Lower leg skin (tissue), 4 donors: ENCODE data around the gene RAPH1. TPM values are rescaled to one million over a fixed set of nuclear protein-coding genes. Genes with fewer than 3 reads are reported as not detected.

Source experiments
- DNase-seq, 2 donors: peaks; one replicate each; pipeline ENCODE4 v3.0.0-alpha.2; 2019; ENCODE audit warnings: low spot score in 2 of 2
- H3K4me3 ChIP-seq: fragments of 200-600 bp; sonication (generic); 2 replicates; pipeline ENCODE4 v1.5.1; 2017; ENCODE audit warnings: mild to moderate bottlenecking, low read depth; ENCODE audit not compliant: poor library complexity, severe bottlenecking
- POLR2A ChIP-seq, 2 donors: fragments of 450-650 bp; IDR thresholded peaks; one replicate each; pipeline ENCODE4 v1.6.1; 2016 to 2017; ENCODE audit warnings: antibody characterized with exemption in 2 of 2, mild to moderate bottlenecking in 1 of 2, moderate library complexity in 1 of 2
- WGBS, 2 donors: methylation state at CpG; one replicate each; pipeline ENCODE4 v1.1.5; 2018; 5-methylcytosine and 5-hydroxymethylcytosine counted together
- intact Hi-C: fragments of 100-400 bp; cut with DNase I; formaldehyde crosslinking; loops from one replicate; pipeline ENCODE4 v1.15.0; 2023; ENCODE audit warnings: low total_unique reads
- total RNA-seq, 4 donors: library from RNA; depleted of rRNA; stranded (reverse); fragments of >200 nt; gene quantifications; one replicate each; pipeline ENCODE4 v1.1.0, GENCODE V29; 2016
- TF ChIP-seq, protein P1 (sequence below), 3 donors: fragments of 450-650 bp; IDR thresholded peaks; one replicate each; pipeline ENCODE4 v1.5.1; 2016; ENCODE audit warnings: antibody characterized with exemption in 3 of 3, mild to moderate bottlenecking in 3 of 3, moderate library complexity in 2 of 3

Gene RAPH1
- total RNA-seq, 4 donors from 2014 or later: 32.2 to 148 (median 67.7) TPM

DNA sequence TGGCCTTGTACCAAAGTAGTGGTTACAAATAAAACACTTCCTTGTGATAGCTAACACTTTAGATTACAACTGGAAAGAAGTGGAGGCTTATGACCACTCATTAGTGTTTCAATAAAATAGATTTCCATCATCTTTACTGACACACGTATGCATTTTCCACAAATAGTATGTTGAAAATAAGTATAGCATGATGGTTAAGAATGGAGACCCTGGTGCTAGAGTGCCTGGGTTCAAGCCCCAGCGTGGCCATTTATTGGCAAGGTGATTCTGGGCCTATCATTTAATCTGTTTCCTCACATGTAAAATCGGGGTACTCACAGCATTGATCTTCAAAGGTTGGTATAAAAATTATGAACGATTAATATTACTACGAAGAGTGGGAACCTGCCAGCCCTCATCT is 54.5 kb downstream of the RAPH1 start:
- TF ChIP-seq POLR2A (IDR thresholded peaks at IDR 0.05): no peak
- TF ChIP-seq, protein P1, sequence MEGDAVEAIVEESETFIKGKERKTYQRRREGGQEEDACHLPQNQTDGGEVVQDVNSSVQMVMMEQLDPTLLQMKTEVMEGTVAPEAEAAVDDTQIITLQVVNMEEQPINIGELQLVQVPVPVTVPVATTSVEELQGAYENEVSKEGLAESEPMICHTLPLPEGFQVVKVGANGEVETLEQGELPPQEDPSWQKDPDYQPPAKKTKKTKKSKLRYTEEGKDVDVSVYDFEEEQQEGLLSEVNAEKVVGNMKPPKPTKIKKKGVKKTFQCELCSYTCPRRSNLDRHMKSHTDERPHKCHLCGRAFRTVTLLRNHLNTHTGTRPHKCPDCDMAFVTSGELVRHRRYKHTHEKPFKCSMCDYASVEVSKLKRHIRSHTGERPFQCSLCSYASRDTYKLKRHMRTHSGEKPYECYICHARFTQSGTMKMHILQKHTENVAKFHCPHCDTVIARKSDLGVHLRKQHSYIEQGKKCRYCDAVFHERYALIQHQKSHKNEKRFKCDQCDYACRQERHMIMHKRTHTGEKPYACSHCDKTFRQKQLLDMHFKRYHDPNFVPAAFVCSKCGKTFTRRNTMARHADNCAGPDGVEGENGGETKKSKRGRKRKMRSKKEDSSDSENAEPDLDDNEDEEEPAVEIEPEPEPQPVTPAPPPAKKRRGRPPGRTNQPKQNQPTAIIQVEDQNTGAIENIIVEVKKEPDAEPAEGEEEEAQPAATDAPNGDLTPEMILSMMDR (IDR thresholded peaks at IDR 0.05): no peak
- intact Hi-C loops: no loop called here
- no peak for DNase-seq
- H3K4me3 ChIP-seq: no peak overlapping the region
- 91 to 93% methylated on average over 5 of the region's 5 CpGs for WGBS, 2 donors

DNA sequence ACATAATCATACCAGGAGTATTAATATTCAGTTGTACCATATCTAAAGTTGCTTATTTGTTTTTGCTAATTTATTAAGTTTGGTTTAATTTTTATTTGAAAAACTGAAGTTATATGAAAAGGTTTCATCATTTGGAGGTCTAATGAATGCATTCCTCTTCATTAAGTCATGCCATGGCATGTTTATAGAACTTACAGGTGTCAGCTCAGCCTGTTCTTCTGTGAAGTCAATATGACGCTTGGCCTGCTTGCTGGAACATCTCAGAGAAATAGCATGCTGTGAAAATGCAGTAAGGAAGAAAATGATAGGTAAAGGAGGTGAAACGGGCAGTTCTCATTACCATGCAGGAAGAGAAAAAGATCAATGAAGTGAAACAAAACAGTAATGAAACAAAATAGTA is 58.2 kb downstream of the RAPH1 start:
- intact Hi-C loops: no loop called here
- WGBS, 2 donors: 69 to 75% methylated on average over 2 of the region's 2 CpGs
- no peak overlapping the region for H3K4me3 ChIP-seq
- no peak for DNase-seq
- TF ChIP-seq POLR2A (IDR thresholded peaks at IDR 0.05): no peak
- TF ChIP-seq, protein P1 (IDR thresholded peaks at IDR 0.05): no peak

DNA sequence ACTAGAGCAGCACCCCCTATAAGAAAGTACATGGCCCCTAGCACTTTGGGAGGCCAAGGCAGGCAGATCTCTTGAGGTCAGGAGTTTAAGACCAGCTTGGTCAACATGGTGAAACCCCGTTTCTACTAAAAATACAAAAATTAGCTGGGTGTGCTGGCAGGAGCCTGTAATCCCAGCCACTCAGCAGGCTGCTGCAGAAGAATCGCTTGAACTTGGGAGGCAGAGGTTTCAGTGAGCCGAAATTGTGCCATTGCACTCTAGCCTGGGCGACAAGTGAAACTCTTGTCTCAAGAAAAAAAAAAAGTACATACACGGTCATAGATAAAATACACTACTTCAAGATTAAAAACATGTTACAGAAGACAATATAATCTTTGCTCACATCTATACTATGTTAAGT is 63.8 kb downstream of the RAPH1 start:
- no peak for DNase-seq
- 92 to 94% methylated on average over 5 of the region's 5 CpGs for WGBS, 2 donors
- H3K4me3 ChIP-seq: no peak overlapping the region
- intact Hi-C loops: no loop called here
- no peak for TF ChIP-seq POLR2A (IDR thresholded peaks at IDR 0.05)
- TF ChIP-seq, protein P1 (IDR thresholded peaks at IDR 0.05): no peak

DNA sequence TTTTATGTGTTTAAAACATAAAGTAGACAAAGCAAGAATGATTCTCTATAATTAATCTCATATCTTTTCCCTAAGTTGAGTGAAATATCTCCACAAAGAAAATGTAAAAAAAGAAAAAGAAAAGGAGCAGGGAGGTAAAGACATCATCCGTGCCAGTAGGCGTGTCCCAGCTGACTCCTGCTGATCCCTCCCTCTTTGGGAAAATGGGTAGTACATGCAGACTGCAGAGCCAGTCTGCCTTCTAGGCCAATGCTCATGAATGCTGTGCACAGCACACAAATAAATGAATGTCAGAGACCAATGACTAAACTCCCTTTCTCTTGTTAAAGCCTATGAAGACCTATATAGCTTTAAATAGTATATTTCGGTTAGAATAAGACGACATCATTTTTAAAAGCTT is 64.7 kb downstream of the RAPH1 start:
- TF ChIP-seq, protein P1 (IDR thresholded peaks at IDR 0.05): no peak
- no peak for TF ChIP-seq POLR2A (IDR thresholded peaks at IDR 0.05)
- WGBS, 2 donors: 55 to 59% methylated on average over 4 of the region's 4 CpGs
- no peak overlapping the region for H3K4me3 ChIP-seq
- DNase-seq: no peak
- intact Hi-C loops: no loop called here

DNA sequence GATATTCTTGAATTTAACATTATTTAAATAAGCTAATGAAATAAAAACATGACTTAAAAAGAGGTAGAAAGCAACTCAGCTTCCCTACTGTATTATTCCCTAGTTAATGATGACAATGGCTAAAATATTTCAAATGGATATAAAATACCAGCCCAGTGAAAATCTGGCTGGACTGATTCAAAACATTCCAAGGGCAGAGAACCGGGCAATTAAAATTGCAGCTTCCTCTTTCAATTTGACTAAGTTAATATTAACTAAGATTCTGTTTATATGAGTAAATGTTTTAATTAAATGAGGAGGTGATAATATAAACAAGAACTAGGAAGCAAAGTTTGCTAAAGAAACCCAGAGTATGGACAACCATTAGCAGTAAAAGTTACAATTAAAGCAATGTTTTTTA is 65.6 kb downstream of the RAPH1 start:
- TF ChIP-seq POLR2A (IDR thresholded peaks at IDR 0.05): no peak
- TF ChIP-seq, protein P1 (IDR thresholded peaks at IDR 0.05): no peak
- WGBS, 2 donors: 38 to 41% methylated on average over 1 of the region's 1 CpG
- H3K4me3 ChIP-seq: no peak overlapping the region
- DNase-seq: no peak
- intact Hi-C loops: no loop called here

DNA sequence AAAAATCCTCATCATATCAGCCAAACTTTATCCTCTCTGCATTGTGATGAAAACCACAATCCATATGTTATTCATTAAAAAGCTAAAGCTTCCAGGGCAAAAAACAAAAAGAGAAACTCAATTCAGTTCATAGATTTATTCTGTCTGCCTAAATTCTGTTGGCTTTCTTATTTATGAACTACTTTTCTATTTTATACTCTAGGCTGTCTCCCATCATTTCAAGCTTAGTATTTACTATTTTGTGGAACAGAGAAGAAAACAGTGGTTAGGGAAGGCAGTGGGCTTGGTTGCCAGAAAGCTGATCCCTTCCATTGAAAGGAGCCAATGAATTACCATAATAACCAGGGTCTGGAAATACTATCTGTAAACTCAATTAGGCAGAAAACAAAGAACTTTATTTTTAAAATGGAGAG is 71.8 kb downstream of the RAPH1 start:
- no peak for TF ChIP-seq POLR2A (IDR thresholded peaks at IDR 0.05)
- TF ChIP-seq, protein P1 (IDR thresholded peaks at IDR 0.05): no peak
- intact Hi-C loops: no loop called here
- H3K4me3 ChIP-seq: no peak overlapping the region
- DNase-seq: no peak
